Skeletal muscle satellite cell (primary cell): ENCODE measurements around the gene POLG2.
"Not testable (repeated sequence)": the region's sequence is repeated elsewhere in the genome, so short reads cannot be mapped to it uniquely, and the experiment has no call there.

Experiments
- H3K27me3 ChIP-seq: 2 replicates; pipeline ENCODE4 v1.7.0; 2013; ENCODE audit warnings: low read length; ENCODE audit not compliant: control insufficient read depth, insufficient read depth
- H3K36me3 ChIP-seq: 2 replicates; pipeline ENCODE4 v1.7.0; 2013; ENCODE audit warnings: mild to moderate bottlenecking, control low read depth, low read length; ENCODE audit not compliant: insufficient read depth
- H3K4me1 ChIP-seq: 2 replicates; pipeline ENCODE4 v1.7.0; 2013; ENCODE audit warnings: low read length; ENCODE audit not compliant: control insufficient read depth, insufficient read depth
- H3K4me2 ChIP-seq: 2 replicates; pipeline ENCODE4 v1.7.0; 2013; ENCODE audit warnings: mild to moderate bottlenecking, low read length
- H3K4me3 ChIP-seq: 2 replicates; pipeline ENCODE4 v1.7.0; 2013; ENCODE audit warnings: low read length
- H3K9ac ChIP-seq: 2 replicates; pipeline ENCODE4 v1.7.0; 2013; ENCODE audit warnings: mild to moderate bottlenecking, low read depth, low read length, moderate library complexity
- H3K9me3 ChIP-seq: replicated peaks from 2 replicates; pipeline ENCODE4 v1.7.0; 2013; ENCODE audit warnings: mild to moderate bottlenecking, control low read depth, low read length

Gene POLG2

GRCh38 chr17:64455993-64456885 lies 40.6 kb downstream of the POLG2 start:
- Histone ChIP-seq H3K36me3 (no peaks in the 10 kb centered on the region), H3K9me3 (no peaks in the 10 kb centered on the region), H3K4me2 (no peak overlapping the region), H3K4me3 (no peak overlapping the region), H3K4me1 (peaks cover 19% of the 10 kb centered on the region), H3K9ac (no peak overlapping the region), H3K27me3 (no peaks in the 10 kb centered on the region)

DNA sequence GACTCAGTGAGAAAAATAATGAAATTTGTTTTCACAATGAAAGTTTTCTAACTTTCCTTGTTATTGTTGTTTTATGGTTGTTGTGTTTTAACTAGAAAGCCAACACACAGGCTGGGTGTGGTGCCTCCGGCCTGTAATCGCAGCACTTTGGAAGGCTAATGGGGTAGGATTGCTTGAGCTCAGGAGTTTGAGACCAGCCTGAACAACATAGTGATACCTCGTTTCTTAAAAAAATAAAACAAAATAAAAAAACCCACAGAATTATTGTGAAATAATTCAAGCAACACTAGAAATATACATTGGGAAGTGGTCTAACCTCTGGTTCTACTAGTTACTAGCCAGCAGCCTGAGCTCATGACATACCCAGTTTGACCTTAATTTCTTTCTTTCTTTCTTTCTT lies 47.3 kb downstream of the POLG2 start:
- Histone ChIP-seq H3K4me1 (peaks cover 14% of the 10 kb centered on the region), H3K4me2 (peak overlapping the region; percentile 73), H3K27me3 (no peaks in the 10 kb centered on the region), H3K9ac (peak overlapping the region; percentile 52), H3K9me3 (no peaks in the 10 kb centered on the region), H3K4me3 (peak overlapping the region; percentile 53), H3K36me3 (no peaks in the 10 kb centered on the region)

DNA sequence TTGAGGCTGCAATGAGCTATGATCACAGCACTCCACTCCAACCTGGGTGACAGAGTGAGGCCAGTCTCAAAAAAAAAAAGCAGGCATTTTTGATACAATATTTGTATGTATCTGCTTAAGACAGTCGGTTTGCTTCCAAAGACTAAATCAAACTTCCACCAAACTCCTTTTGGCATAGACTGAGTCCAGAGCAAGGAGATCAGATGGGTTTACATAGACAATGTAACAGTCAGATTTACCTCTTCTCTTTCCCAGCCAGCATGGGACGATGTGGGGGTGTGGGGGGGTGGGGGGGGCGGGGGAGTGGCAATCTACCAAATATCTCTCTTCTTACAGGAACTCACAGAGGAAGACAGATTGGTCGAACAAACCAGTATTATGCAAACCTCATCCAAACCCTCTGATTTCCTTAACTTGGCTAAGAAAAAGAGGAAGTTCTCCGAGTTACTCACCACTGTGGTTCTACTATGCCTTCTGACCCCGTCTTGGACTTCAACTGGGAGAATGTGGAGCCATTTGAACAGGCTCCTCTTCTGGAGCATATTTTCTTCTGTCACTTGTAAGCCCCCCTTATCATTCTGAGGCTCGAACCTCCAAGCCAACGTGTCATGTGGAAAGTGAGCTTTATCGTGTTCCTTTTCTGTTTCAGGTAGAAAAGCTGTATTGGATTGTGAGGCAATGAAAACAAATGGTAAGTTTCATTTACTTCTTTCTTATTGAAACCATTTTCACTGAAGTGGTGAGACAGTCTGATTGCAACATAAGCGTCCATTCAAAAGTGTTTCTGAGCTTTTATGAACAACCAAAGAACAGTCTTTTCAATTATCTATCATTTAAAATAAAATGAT lies 48.0 kb downstream of the POLG2 start, which contains the start of gene MILR1:
MILR1 (plus strand) TSS at position 451 of the 848 bp plus-strand sequence; CDS start at position 505, 54 bp downstream.
- H3K4me3 ChIP-seq, result peak within 1 kb of the TSS; percentile 53
- peak within 1 kb of the TSS; percentile 73 for H3K4me2 ChIP-seq
- H3K36me3 ChIP-seq, result no peaks in the 10 kb centered on the region
- peak within 1 kb of the TSS; percentile 52 for H3K9ac ChIP-seq
- H3K27me3 ChIP-seq, result no peaks in the 10 kb centered on the region
- H3K4me1 ChIP-seq, result peaks cover 14% of the 10 kb centered on the region
- H3K9me3 ChIP-seq, result no peaks in the 10 kb centered on the region

GRCh38 chr17:64447526-64447925 lies 49.3 kb downstream of the POLG2 start:
- H3K27me3 ChIP-seq, result no peaks in the 10 kb centered on the region
- H3K9ac ChIP-seq, result no peak overlapping the region
- no peaks in the 10 kb centered on the region for H3K36me3 ChIP-seq
- H3K4me3 ChIP-seq, result no peak overlapping the region
- peaks cover 22% of the 10 kb centered on the region for H3K4me1 ChIP-seq
- H3K9me3 ChIP-seq, result no peaks in the 10 kb centered on the region
- H3K4me2 ChIP-seq, result no peak overlapping the region

GRCh38 chr17:64443086-64443760 lies 53.6 kb downstream of the POLG2 start:
- Histone ChIP-seq H3K4me2 (no peak overlapping the region), H3K27me3 (no peaks in the 10 kb centered on the region), H3K9me3 (peaks cover 5% of the 10 kb centered on the region), H3K4me3 (no peak overlapping the region), H3K4me1 (peaks cover 21% of the 10 kb centered on the region), H3K36me3 (no peaks in the 10 kb centered on the region), H3K9ac (no peak overlapping the region)

GRCh38 chr17:64442541-64442971 lies 54.3 kb downstream of the POLG2 start:
- Histone ChIP-seq H3K9me3 (peaks cover 12% of the 10 kb centered on the region), H3K4me2 (peak overlapping the region; percentile 52), H3K4me1 (peaks cover 21% of the 10 kb centered on the region), H3K36me3 (no peaks in the 10 kb centered on the region), H3K4me3 (no peak overlapping the region), H3K27me3 (no peaks in the 10 kb centered on the region), H3K9ac (peak overlapping the region; percentile 57)

DNA sequence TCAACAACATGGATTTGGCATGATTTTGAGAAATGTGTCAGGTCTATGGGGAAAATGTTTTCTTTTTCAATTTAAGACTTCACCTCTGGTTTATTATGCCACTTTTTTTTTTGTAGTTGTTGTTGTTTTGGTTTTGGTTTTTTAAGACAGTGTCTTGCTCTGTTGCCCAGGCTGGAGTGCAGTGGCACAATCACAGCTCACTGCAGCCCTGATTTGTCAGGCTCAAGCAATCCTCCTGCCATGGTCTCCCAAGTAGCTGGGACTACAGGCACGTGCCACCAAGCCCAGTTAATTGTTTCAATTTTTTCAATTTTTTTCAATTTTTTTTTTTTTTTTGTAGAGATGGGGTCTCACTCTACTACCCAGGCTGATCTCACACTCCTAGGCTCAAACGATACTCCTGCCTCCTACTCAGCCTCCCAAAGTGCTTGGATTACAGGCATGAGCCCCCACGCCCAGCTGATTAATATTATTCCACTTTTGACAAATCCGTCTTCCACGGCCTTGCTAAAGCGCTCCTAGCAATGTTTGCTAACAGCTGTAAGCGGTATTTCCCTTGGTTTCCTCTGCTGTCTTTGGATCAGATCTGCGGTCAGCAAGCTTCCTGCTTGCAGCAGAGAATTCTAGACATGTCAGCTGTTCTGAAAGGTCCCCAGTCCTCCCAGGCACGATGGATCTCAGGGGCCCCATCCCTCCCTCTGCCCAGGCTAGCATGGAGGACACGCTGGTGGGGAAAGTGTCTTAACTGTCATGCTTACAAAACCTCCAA lies 54.9 kb downstream of the POLG2 start:
- no peak overlapping the region for H3K4me3 ChIP-seq
- peaks cover 21% of the 10 kb centered on the region for H3K4me1 ChIP-seq
- no peaks in the 10 kb centered on the region for H3K36me3 ChIP-seq
- no peaks in the 10 kb centered on the region for H3K27me3 ChIP-seq
- H3K4me2 ChIP-seq, result peak overlapping the region; percentile 52
- peak overlapping the region; percentile 57 for H3K9ac ChIP-seq
- peaks cover 16% of the 10 kb centered on the region for H3K9me3 ChIP-seq

DNA sequence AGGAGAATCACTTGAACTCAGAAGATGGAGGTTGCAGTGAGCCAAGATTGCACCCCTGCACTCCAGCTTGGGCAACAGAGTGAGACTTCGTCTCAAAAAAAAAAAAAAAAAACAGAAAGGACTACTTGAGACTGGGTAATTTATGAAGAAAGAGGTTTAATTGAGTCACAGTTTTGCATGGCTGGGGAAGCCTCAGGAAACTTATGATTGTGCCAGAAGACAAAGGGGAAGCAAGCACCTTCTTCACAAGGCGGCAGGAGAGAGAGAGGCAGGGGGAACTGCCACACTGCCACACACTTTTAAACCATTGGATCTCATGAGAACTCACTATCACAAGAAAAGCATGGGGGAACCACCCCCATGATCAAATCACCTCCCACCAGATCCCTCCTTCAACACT lies 56.9 kb downstream of the POLG2 start:
- Histone ChIP-seq H3K36me3 (no peaks in the 10 kb centered on the region), H3K27me3 (no peaks in the 10 kb centered on the region), H3K4me1 (peaks cover 21% of the 10 kb centered on the region), H3K9ac (no peak overlapping the region), H3K9me3 (peaks cover 16% of the 10 kb centered on the region), H3K4me3 (no peak overlapping the region), H3K4me2 (no peak overlapping the region)

DNA sequence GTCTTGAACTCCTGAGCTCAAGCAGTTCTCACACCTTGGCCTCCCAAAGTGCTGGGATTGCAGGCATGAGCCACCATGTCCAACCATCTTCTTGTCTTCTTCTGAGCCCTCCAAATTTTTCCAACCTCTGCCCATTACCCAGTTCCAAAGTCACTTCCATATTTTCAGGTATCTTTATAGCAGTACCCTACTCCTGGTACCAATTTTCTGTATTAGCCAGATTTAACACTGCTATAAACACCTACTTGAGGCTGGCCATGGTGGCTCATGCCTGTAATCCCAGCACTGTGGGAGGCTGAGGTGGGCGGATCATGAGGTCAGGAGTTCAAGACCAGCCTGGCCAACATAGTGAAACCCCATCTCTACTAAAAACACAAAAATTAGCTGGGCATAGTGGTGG lies 57.3 kb downstream of the POLG2 start:
- not testable (repeated sequence) for H3K36me3 ChIP-seq
- peaks cover 16% of the 10 kb centered on the region for H3K9me3 ChIP-seq

GRCh38 chr17:64437944-64438525 lies 58.8 kb downstream of the POLG2 start:
- no peak overlapping the region for H3K9ac ChIP-seq
- H3K4me2 ChIP-seq, result no peak overlapping the region
- H3K9me3 ChIP-seq, result peaks cover 16% of the 10 kb centered on the region
- H3K4me3 ChIP-seq, result no peak overlapping the region
- peaks cover 17% of the 10 kb centered on the region for H3K4me1 ChIP-seq
- H3K36me3 ChIP-seq, result no peaks in the 10 kb centered on the region
- H3K27me3 ChIP-seq, result no peaks in the 10 kb centered on the region

More for the DNA sequence above, 57.3 kb downstream of the POLG2 start:
- H3K4me3 ChIP-seq, H3K9ac ChIP-seq, H3K27me3 ChIP-seq, H3K4me2 ChIP-seq: not testable (repeated sequence)
- H3K4me1 ChIP-seq, result peaks cover 21% of the 10 kb centered on the region
